Lung (tissue), 12 donors: Measurements from ENCODE around the gene CLCA1. TPM values are rescaled to one million over a fixed set of nuclear protein-coding genes. Genes with fewer than 3 reads are reported as not detected.
A peak's percentile ranks its signal among the peaks of the same experiment; 100 is the strongest.

ENCODE experiments used
- ATAC-seq: fragments of 200-7000 bp; cut with Tn5 transposase; one replicate; pipeline ENCODE4 v1.9.1; 2020; ENCODE audit warnings: moderate number of reproducible peaks; ENCODE audit not compliant: insufficient read depth, low FRiP score
- DNase-seq, 3 donors: peaks; one replicate each; pipeline ENCODE4 v3.0.0-alpha.2; 2013 to 2017
- H3K27ac ChIP-seq, 2 donors: one replicate each; pipeline ENCODE4 v1.5.1; 2013; ENCODE audit warnings: mild to moderate bottlenecking in 2 of 2, moderate library complexity in 2 of 2, control low read depth in 1 of 2, inconsistent platforms in 1 of 2, low read depth in 1 of 2, low read length in 1 of 2
- H3K27me3 ChIP-seq, 3 donors: one replicate each; pipeline ENCODE4 v1.5.1; 2013; ENCODE audit warnings: low read length in 2 of 3; ENCODE audit not compliant: control insufficient read depth in 3 of 3, insufficient read depth in 3 of 3
- H3K36me3 ChIP-seq, 4 donors: one replicate each; pipeline ENCODE4 v1.5.1; 2013; ENCODE audit warnings: low read length in 4 of 4, mild to moderate bottlenecking in 1 of 4, moderate library complexity in 1 of 4; ENCODE audit not compliant: control insufficient read depth in 4 of 4, insufficient read depth in 4 of 4
- H3K4me1 ChIP-seq, 5 donors: one replicate each; pipeline ENCODE4 v1.5.1; 2013; ENCODE audit warnings: low read length in 5 of 5, mild to moderate bottlenecking in 2 of 5, moderate library complexity in 1 of 5; ENCODE audit not compliant: control insufficient read depth in 5 of 5, insufficient read depth in 5 of 5
- H3K4me3 ChIP-seq: one replicate; pipeline ENCODE4 v1.5.1; 2013; ENCODE audit warnings: mild to moderate bottlenecking, control low read depth, moderate library complexity
- H3K9ac ChIP-seq, 2 donors: one replicate each; pipeline ENCODE4 v1.5.1; 2013; ENCODE audit warnings: low read length in 2 of 2, control low read depth in 1 of 2; ENCODE audit not compliant: insufficient read depth in 1 of 2
- H3K9me3 ChIP-seq, 4 donors: one replicate each; pipeline ENCODE4 v1.5.1; 2013; ENCODE audit warnings: low read length in 3 of 4, mild to moderate bottlenecking in 1 of 4, moderate library complexity in 1 of 4; ENCODE audit not compliant: control insufficient read depth in 4 of 4, insufficient read depth in 3 of 4
- WGBS, 2 donors: extraction: QIAGEN DNeasy Blood & Tissue Kit; methylation state at CpG; one replicate each; pipeline ENCODE4 v1.1.7; 2013; 5-methylcytosine and 5-hydroxymethylcytosine counted together
- polyA plus RNA-seq, 2 donors: library from polyadenylated mRNA; stranded (reverse); fragments of 200-250 nt; gene quantifications; one replicate each; pipeline ENCODE4 v1.2.1, GENCODE V29; 2013
- total RNA-seq, 2 donors: library from RNA; depleted of rRNA in 1 of 2; stranded (reverse); fragments of >200 nt in 1 of 2; gene quantifications; one replicate each; pipeline ENCODE4 v1.2.1, GENCODE V29; 2014 to 2021
- TF ChIP-seq, protein P1 (sequence below): IDR thresholded peaks from 2 replicates; pipeline ENCODE4 v1.5.1; 2012; ENCODE audit warnings: mild to moderate bottlenecking; ENCODE audit errors: control extremely low read depth, extremely low read depth
- donor health status: control.
- donor health status: control.
- donor health status: Bipolar disorder and iron deficiency.
- donor health status: healthy.
- donor health status: DM: yes; HTN: yes; CAD: no.

CLCA1 gene
- total and polyA plus RNA-seq, 4 donors: 0.12 to 0.15 TPM; not detected in 2

DNA sequence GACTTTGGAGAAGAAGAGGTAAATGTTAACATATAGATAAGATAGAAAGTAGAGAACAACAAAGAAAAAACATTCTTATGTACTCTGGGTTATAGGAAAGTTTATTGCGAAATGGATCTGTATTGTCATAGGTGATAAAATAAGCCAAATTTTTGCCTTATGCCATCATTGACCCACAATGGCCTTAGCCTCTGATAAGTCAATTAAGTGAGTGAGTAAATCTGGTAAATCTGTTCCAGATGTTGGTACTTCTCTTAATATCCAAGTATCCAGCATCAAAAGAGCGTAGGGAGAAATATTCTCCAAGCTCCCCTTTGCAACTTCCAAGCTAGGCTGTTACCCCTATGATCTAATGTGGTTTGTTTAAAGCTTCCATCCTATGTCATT, 39.8 kb downstream of the CLCA1 start:
- Histone ChIP-seq H3K9me3 (no peaks in the 10 kb centered on the region), H3K4me3 (no peak overlapping the region), H3K27me3 (no peaks in the 10 kb centered on the region), H3K9ac (no peak overlapping the region), H3K27ac (no peak overlapping the region), H3K36me3 (no peaks in the 10 kb centered on the region), H3K4me1 (peaks cover 0 to 22% (median 9%) of the 10 kb centered on the region in 5 donors)
- 83 to 93% methylated on average over 2 of the region's 2 CpGs for WGBS, 2 donors
- ATAC-seq (no peak), DNase-seq (no peak)
- TF ChIP-seq, protein P1, sequence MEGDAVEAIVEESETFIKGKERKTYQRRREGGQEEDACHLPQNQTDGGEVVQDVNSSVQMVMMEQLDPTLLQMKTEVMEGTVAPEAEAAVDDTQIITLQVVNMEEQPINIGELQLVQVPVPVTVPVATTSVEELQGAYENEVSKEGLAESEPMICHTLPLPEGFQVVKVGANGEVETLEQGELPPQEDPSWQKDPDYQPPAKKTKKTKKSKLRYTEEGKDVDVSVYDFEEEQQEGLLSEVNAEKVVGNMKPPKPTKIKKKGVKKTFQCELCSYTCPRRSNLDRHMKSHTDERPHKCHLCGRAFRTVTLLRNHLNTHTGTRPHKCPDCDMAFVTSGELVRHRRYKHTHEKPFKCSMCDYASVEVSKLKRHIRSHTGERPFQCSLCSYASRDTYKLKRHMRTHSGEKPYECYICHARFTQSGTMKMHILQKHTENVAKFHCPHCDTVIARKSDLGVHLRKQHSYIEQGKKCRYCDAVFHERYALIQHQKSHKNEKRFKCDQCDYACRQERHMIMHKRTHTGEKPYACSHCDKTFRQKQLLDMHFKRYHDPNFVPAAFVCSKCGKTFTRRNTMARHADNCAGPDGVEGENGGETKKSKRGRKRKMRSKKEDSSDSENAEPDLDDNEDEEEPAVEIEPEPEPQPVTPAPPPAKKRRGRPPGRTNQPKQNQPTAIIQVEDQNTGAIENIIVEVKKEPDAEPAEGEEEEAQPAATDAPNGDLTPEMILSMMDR: no peak

DNA sequence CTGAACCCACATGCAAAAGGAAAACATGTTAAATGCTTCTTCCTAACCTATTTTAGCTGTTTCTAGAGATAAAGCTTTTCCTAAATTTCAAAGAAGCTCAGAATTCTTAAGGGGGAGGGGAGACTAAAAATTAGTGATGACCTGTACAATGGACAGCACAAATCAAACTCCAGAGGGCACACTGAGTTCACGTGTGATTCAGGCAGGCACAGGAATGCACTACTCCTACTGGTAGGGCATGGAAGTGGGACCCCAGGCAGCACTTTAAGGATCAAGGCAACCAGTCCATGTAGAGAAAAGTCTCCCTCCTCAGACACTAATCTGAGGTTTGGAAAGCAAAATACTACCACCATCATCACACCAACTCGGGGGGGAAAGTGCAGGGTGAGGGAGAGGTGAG, 46.9 kb downstream of the CLCA1 start:
- DNase-seq (peak in 1 of 3 donors; percentile 28), ATAC-seq (no peak)
- H3K9ac ChIP-seq: no peak overlapping the region
- TF ChIP-seq, protein P1: peak; percentile 8
- no peaks in the 10 kb centered on the region for H3K27me3 ChIP-seq
- no peak overlapping the region for H3K4me3 ChIP-seq
- no peaks in the 10 kb centered on the region for H3K9me3 ChIP-seq
- WGBS, 2 donors: 55 to 71% methylated on average over 2 of the region's 2 CpGs
- H3K27ac ChIP-seq: no peak overlapping the region
- no peaks in the 10 kb centered on the region for H3K4me1 ChIP-seq
- no peaks in the 10 kb centered on the region for H3K36me3 ChIP-seq

DNA sequence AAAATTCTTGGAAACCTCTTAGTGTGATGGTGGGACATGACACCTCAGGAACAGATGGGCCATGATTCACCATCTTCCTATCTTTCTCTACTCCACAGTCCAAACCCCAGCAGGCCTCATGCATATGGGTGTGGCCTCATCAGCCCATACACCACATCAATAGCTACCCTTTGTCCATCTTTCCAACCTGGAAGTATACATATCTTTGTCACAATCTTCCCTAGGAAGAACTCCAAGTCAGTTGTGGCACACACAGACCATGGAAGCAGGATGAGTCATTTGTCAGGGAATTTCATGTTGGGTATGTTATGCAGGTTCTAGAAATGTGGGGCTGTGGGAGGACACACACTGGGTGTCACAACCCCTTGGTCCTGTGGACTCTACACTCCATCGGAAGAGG, 47.6 kb downstream of the CLCA1 start:
- no peak for DNase-seq
- whole genome bisulfite sequencing, 2 donors: 89 to 94% methylated on average over 1 of the region's 1 CpG

More for the DNA sequence above, 47.6 kb downstream of the CLCA1 start:
- H3K9me3 ChIP-seq: no peaks in the 10 kb centered on the region
- no peak overlapping the region for H3K27ac ChIP-seq
- TF ChIP-seq, protein P1: no peak
- H3K9ac ChIP-seq: no peak overlapping the region
- ATAC-seq: no peak
- no peaks in the 10 kb centered on the region for H3K27me3 ChIP-seq
- H3K36me3 ChIP-seq: no peaks in the 10 kb centered on the region
- no peak overlapping the region for H3K4me3 ChIP-seq
- no peaks in the 10 kb centered on the region for H3K4me1 ChIP-seq
